Fibroblast of pulmonary artery (primary cell): Measurements from ENCODE around the gene ST14.

Experiments
- DNase-seq: peaks from one replicate; pipeline ENCODE4 v3.0.0-alpha.2; 2010; ENCODE audit warnings: low read depth
- H3K4me3 ChIP-seq: replicated peaks from 2 replicates; pipeline ENCODE4 v1.5.1; 2011; ENCODE audit warnings: low read depth, mild to moderate bottlenecking, control low read depth, low read length, moderate library complexity
- CTCF ChIP-seq: IDR thresholded peaks from 2 replicates; pipeline ENCODE4 v1.5.1; 2011; ENCODE audit warnings: mild to moderate bottlenecking, control low read depth, low read length, inconsistent platforms; ENCODE audit errors: missing control alignments

The ST14 gene

GRCh38 chr11:130162733-130163132, 3.2 kb downstream of the ST14 start:
- H3K4me3 ChIP-seq, result no peak overlapping the region
- DNase-seq, result no peak
- TF ChIP-seq CTCF, result no peak

DNA sequence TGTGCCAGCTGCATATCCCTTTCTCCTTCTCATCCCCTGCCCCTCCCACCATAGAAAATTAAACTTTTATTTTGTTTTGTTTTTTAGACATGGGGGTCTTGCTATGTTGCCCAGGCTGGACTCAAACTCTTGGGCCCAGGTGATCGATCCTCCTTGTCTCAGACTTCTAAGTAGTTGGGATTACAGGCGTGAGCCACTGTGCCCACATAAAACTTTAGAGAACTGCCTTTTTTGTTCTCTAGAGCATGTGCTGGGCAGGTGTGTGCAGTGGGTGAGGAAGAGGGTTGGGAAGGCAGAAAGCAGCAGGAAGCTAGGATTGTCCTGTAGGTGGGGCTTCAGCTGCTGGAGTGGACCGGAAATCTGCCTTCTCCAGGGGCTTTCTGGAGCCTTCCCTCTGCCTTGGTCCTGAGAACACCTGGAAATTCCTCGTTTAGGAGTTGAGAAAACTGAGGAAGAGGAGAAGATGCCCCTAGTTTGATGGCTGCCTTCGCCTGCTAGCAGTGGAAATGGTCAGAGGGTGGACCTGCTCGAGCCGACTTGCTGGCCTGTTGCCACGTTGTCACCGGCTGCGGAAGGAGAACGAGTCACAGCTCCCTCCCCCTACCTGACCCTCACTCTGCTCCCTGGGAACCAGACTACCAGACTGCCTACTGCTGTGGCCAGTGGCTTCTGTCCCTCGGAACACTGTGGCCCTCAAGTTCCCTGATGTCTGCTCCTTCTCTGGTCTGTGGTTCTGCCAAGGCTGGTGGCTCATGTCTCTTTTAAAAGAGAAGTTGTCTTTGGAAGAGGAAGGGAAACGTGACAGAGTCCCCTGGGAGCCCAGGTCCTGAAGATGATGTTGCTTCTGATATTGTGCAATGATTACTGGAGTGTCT, 4.0 kb downstream of the ST14 start:
- no peak for TF ChIP-seq CTCF
- DNase-seq, result no peak
- no peak overlapping the region for H3K4me3 ChIP-seq

- DNase-seq, result no peak
- H3K4me3 ChIP-seq, result no peak overlapping the region
- no peak for TF ChIP-seq CTCF
Measured at GRCh38 chr11:130164221-130164570, 4.6 kb downstream of the ST14 start.

- H3K4me3 ChIP-seq, result no peak overlapping the region
- DNase-seq, result no peak
- TF ChIP-seq CTCF, result no peak
Measured at GRCh38 chr11:130165601-130166456, 6.2 kb downstream of the ST14 start.

DNA sequence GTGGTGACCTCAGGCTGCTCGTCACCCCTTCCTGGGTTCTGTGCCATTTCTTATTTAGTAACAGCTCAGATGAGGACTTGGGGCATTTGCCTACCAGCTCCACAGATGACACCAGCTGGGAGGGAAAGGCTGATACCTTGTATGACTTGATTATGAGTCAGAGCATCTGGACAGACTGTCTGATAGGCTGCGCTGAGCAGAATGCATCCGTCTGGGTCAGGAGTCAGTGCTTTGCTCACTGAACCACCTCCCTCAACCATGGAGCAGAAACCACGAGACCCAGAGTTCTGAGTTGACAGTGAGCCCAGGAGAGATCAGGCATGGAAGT, 6.8 kb downstream of the ST14 start:
- peak; percentile 91 for DNase-seq
- TF ChIP-seq CTCF, result no peak
- no peak overlapping the region for H3K4me3 ChIP-seq

- TF ChIP-seq CTCF, result no peak
- H3K4me3 ChIP-seq, result no peak overlapping the region
- no peak for DNase-seq
Measured at GRCh38 chr11:130167146-130167545, 7.6 kb downstream of the ST14 start.
